ENCODE results near the gene POLR3K.
"Not testable (repeated sequence)": the region's sequence is repeated elsewhere in the genome, so short reads cannot be mapped to it uniquely, and the experiment has no call there.

Gene POLR3K

DNA sequence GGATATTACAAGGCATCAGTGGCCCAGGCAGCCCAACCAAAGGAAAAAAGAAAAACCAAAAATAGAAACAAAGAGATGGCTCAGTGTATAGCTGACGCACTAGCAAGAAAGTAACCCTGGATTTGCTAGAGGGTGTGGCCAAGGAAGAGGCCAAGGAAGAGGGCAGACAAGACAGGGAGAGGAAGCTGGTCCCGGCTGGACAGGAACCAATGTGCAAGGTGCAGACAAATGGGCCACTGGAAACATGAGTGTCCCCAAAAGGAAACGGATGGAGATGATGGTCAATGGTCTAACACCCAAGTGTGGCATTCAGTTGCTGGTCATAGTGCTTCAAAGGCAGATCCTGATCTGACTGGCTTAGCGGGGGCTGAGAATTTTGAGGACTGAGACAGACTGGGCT is 10.7 kb downstream of the POLR3K start:
- DNase-seq (ENCODE audit: low read depth, low spot score): no peak

DNA sequence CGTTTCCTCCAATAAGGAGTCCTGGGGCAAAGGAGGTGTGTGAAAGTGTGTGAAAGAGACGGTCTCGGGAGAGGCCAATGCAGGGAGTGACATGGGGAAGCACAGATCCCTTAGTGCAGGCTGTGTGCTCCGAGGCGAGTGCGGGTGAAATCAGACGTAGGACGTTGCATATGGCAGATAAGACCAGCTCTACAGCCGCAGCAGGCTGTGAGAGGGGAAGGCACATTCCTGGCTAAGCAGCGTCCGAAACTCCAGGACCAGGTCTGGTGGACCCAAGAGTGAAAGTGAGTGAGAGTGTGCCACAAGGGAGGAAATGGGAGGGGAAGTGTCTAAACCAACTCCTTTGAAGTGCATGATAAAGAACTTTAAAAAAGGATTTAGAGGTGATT is 11.3 kb downstream of the POLR3K start:
- DNase-seq (ENCODE audit: low read depth, low spot score): no peak

DNA sequence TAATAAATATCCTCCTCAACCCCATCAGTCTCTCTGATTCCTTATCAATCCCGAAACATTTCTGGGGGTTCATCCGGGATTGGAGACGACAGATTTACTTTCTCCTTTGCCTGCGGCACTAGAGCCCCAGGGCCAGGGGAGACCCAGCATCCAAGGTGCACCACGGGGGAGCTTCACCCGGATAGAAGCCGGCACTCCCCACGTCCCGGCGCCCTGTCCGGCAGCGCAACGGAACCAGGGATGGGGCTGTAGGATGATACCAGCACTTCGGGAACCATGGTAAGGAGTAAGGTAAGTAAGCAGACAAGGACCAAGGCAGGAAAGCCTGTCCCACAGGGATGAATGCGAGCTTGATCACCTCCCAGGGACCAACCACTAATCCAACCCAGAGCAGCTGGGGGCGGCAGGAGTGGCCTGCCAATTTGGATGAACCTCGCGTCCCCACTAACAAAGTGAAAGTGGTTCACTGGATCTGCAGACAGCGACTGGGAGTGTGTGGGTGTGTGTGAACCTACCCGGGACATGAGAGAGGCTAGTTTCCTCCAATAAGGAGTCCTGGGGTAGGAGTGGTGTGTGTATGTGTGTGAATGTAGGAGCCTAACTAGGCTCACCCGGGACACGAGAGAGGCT is 11.9 kb downstream of the POLR3K start:
- DNase-seq (ENCODE audit: low read depth, low spot score): no peak

DNA sequence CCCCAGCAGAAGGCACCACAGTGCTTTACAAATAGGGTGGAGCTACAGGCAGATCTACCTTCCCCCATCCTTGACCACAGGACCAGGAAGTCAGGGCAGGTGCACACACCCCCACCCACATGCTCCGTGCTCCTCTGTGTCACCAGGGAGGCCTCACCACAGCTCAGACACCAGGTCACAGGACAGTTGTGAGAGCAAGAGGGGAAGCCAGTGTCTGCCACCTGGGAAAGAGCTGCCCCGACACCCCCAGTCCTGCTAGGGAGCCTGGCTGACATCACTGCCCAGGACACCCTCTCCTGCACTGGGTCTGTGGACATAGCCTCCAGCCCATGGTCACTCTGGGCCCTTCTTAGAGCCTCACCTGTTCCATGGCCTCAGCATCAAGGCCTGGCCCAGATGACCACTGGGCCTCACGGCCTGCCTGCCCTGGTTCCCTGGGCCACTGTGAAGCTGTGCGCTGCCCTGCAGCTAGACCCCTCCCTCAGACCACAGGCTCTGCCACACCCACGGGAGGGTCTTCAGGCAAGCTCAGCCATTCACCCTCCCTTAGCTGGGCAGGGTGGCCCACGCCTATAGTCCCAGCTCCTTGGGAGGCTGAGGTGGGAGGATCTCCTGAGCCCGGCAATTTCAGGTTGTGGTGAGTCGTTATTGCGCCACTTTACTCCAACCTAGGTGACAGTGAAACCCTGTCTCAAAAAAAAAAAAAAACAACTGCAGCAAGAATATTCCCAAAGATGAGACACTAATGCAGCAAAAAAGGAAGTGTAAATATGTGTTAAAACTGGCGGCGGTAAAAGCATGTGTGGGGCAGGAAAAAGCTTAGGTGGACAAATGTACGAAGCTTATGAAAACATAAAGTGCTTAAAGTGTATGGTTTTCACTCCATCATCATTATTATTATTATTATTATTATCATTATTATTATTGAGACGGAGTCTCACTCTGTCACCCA is 14.2 kb downstream of the POLR3K start:
- DNase-seq (ENCODE audit: low read depth, low spot score): no peak

DNA sequence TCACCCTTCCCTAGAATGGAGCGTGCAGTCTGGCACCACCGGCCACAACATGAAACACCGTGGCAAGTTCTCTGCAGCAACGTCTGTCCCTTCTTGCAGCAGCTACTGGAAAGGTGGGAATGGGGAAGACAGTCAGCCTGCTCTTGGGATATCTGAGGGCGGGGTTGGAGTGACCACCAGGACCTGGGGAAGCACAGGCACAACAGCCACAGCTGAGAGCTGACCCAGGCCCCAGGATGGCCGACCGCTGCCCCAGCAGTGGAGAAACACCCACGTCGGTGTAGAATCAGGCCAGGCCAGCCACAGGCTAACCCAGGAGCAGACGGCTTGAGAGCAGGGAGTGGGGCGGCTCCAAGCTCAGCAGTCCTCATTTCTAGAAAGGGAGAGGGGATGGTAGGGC is 15.2 kb downstream of the POLR3K start:
- DNase-seq (ENCODE audit: low read depth, low spot score): not testable (repeated sequence)

DNA sequence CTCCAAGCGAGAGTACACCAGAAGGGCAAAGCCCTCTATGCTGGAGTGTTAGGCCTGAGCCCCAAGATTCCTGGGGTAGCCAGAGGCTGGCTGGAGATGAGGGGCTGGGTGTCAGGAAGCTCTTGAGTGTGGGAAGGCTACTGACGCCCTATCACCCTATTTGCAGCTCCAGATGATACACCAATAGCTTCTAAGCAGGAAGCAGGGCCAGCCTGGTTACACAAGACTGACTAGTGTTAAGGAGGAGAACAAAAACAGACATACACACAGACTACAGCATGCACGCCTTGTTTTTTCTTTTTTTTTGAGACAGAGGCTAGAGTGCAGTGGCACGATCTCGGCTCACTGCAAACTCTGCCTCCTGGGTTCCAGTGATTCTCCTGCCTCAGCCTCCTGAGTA is 15.9 kb downstream of the POLR3K start:
- no peak for DNase-seq (ENCODE audit: low read depth, low spot score)

DNA sequence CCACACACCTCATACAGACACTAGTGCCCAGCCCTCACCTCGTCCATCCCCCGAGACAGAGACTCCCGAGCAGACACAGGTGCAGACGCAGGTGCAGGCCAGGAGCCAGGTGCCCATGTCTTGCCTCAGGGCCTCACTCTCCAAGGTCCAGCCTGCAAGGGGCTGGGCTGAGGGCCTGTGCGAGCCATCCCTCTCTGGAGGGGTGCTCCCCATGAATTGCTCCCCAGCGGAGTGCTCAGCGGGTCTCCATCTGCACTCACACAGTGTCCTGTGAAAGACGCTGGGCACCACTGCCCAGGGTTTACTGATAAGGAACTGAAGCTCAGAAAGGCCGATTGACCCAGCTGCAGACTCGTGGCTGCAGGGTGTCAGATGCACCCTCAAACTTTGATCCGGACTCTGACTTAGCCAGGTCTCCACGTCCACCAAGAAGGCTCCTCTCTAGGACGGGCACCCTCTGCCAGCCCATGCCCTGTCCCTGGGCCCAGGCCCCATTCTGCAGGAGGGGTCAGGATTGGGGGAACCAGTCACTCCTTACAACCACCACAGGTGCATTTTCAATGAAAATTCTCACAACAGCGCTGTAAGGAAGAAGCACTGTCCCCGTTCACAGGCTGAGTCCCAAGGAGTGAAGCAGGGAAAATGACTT is 16.9 kb downstream of the POLR3K start:
- no peak for DNase-seq (ENCODE audit: low read depth, low spot score)

DNA sequence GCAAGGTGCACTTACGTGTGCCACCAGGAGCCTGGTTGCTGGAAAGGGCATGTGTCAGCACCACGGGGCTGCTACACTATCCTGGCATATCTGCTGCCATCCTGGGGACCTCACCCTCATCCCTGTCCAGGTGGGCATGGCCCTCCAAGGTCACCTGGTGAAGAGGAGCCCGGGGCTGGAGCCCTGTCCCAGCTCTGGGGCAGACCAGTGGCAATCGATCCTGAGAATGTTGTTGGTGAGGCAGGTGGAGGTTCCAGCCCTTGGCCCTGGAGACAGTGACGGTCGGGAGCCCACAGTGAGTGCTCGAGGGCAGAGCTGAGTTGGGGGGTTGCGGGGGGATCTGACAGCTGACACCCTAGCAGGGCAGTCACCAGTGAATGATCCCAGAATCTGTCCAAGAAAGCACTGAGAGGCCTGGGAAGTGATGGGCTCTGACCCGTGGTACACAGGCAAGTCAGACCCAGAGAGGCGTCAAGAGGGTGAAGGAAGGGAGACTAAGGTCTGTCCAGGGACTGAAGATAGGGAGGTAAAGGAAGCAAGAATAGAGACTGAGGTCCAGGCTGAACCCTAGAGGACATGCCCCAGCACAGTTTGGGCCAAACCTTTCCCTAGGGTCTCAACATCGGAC is 17.6 kb downstream of the POLR3K start:
- DNase-seq (ENCODE audit: low read depth, low spot score): no peak

DNA sequence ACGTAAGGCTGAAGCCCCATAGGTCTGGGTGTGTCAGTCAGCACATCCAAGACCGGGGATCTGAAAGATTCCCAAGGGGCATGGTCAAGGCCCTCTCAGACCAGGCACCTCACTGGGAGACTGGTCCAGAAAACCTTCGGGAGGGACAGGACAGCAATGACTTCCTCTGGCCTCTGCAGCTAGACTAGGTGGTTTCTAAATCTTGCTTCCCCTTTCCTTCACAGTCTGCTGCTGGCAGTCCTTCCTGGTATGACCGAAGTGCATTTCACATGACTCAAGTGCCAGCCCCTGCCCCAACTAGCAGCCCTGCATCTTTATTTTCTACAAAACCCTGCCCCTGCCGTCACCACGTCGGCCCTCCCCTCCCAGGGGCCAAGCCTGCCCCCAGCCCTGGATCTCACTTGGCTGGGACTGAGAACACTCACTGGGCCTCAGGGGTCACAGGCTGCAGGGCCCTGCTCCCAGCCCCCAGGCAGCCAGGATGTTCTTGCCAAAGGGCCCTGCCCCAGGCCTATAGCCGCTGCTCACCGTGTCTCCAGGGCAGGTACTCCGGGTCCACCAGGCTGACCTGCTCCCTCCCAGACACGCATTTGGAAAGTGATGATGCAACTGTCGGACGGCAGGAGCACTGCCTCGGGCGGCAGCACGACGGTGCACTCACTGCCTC is 18.3 kb downstream of the POLR3K start:
- DNase-seq (ENCODE audit: low read depth, low spot score): no peak

DNA sequence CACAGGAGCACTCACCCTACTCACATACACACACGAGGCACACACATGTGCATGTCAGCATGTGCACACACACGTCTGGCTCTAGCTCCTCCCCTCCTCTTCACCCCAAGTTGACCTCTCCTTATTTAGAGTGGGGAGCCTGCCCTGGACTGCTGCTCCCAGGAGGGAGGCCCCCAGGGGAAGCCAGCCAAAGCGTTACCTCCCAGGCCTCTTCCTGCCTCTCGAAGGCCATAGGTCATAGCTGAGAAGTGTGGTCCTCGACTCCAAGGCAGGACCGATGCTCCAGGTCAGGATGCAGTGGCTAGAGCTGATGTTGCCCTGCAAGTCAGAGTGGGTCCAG is 18.8 kb downstream of the POLR3K start:
- DNase-seq (ENCODE audit: low read depth, low spot score): no peak

DNA sequence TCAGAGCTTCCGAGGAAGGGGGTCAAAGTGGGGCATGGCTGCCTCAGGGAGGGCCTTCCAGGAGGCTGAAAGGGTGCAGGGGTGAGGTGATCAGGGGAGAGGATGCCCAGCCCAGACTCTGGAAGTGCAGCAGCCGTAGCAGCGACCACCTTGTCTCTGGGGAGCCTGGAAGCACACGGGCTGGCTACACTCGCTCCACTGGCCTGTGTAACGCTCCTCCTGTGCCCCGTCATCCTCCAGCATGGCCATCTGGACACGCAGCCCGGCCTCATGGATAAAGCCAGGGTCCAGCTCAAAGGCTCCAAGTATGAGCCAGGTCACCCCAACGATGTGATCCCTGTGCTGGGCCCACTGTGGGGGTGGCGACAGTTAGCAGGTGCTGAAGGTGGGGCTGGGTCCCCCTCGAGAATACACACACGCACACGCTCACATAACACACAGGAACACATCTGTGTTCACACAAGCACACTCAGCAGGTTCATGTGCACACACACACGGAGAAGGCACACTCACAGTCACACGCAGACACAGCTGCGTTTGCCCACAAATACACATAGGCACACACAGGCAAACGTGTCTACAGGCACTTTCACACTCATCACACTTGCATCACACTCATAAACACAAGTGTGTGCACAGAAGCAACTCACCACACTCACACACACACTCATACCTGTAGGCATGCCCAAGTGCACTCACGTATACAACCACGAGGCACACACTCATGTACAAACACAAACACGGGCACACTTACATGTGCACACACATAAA is 19.3 kb downstream of the POLR3K start:
- no peak for DNase-seq (ENCODE audit: low read depth, low spot score)

DNA sequence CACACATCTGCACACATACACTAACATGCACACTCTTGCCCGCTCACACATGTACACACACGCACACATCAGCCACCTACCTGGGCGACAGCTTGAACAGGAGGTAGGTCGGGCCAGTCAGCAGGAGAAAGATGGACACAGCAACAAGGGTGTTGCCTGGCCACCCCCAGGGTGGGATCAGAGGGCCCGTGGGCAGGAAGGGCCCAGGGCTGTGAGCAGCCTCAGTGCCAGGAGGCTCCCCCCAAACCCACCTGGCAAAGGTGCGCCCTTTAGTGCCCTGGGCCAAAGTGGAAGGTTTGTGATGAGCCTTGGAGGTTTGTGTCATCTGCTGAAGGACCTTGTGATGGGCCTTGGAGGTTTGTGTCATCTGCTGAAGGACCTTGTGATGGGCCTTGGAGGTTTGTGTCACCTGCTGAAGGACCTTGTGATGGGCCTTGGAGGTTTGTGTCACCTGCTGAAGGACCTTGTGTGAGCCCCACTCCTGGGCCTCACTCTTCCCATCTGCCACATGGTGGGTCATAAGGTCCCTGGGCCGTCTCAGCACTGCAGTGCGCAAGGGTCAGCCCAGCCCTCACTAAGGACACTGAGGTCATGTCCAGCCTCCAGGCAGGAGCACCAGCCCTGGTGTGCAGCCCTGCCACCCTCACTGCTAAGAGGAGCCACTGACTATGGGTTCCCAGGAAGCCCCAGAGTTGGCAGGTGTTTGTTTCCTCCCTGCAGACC is 20.1 kb downstream of the POLR3K start:
- not testable (repeated sequence) for DNase-seq (ENCODE audit: low read depth, low spot score)

DNA sequence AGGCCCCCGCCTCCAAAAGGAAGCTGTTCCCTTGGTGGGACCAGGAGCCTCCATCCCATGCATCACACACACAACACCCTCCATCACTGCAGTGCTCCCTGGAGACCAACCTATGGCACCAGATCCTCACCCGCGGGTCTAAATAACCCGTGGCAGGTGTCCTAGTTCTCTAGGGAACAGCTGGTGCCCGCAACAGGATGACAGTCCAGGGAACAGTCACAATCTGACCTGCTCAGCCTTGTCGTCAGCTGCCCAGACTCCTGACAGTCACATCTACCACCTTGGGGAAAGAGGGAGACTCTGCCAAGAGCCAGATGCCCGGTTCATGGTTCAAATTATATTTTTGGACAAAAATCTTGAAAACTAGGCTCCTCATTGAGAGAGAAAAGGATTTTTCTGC is 22.8 kb downstream of the POLR3K start:
- not testable (repeated sequence) for DNase-seq (ENCODE audit: low read depth, low spot score)

DNA sequence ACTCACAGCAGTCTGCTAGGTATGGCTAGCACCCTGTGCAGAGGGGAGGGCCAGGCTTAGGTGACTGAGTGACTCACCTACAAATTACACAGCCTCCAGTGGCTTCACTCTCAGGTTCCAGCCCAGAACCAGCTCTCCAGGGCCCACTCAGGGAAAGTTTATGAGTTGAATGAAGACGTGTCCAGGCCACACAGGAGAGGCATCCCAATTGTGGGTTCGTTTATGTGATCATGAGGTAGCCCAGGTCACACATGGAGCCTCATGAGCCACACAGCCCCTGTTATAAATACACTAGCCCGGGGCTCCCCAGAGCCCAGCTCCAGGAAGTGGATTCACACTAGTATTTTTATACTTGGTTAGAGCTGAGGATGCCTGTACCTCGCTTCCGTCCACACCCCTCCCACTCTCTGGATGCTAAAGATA is 27.5 kb downstream of the POLR3K start:
- not testable (repeated sequence) for DNase-seq (ENCODE audit: low read depth, low spot score)

DNA sequence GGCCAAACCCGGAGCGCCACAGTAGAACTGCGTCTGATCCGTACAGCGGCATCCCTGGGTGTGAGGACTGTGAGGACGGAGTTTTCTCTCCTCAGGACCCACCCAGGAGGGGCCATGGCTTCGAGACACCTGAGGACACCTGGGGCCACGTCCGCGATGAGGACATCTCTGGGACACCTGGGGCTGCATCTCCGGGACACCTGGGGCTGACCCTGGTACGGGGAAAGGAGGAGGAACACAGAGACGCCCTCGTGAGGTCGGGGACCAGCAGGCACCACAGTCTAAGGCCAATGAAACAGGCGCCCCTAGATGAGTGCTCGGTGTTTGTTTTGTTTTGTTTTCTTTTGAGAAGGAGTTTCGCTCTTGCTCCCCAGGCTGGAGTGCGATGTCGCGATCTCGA is 29.3 kb downstream of the POLR3K start:
- DNase-seq (ENCODE audit: low read depth, low spot score): not testable (repeated sequence)

DNA sequence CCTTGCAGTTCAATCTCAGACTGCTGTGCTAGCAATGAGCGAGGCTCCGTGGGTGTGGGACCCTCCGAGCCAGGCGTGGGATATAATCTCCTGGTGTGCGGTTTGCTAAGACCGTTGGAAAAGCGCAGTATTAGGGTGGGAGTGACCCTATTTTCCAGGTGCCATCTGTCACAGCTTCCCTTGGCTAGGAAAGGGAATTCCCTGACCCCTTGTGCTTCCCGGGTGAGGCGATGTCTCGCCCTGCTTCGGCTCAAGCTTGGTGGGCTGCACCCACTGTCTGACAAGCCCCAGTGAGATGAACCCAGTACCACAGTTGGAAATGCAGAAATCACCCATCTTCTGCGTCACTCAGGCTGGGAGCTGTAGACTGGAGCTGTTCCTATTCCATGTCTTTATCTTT is 32.5 kb downstream of the POLR3K start:
- DNase-seq (ENCODE audit: low read depth, low spot score): not testable (repeated sequence)

DNA sequence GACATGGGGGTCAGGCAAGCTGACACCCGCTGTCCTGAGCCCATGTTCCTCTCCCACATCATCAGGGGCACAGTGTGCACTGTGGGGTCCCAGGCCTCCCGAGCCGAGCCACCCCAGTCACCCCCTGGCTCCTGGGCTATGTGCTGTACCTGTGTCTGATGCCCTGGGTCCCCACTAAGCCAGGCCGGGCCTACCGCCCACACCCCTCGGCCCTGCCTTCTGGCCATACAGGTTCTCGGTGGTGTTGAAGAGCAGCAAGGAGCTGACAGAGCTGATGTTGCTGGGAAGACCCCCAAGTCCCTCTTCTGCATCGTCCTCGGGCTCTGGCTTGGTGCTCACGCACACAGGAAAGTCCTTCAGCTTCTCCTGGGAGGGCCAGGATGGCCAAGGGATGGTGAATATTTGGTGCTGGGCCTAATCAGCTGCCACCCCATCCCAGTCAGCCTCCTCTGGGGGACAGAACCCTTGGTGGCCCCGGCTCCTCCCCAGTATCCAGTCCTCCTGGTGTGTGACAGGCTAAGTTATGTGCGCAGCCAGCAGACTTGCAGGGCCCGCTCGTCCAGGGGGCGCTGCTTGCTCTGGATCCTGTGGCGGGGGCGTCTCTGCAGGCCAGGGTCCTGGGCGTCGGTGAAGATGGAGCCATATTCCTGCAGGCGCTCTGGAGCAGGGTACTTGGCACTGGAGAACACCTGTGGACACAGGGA is 36.2 kb downstream of the POLR3K start:
- DNase-seq (ENCODE audit: low read depth, low spot score): not testable (repeated sequence)

DNA sequence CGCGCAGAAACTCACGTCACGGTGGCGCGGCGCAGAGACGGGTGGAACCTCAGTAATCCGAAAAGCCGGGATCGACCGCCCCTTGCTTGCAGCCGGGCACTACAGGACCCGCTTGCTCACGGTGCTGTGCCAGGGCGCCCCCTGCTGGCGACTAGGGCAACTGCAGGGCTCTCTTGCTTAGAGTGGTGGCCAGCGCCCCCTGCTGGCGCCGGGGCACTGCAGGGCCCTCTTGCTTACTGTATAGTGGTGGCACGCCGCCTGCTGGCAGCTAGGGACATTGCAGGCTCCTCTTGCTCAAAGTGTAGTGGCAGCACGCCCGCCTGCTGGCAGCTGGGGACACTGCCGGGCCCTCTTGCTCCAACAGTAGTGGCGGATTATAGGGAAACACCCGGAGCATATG is 42.6 kb downstream of the POLR3K start:
- DNase-seq (ENCODE audit: low read depth, low spot score): not testable (repeated sequence)

DNA sequence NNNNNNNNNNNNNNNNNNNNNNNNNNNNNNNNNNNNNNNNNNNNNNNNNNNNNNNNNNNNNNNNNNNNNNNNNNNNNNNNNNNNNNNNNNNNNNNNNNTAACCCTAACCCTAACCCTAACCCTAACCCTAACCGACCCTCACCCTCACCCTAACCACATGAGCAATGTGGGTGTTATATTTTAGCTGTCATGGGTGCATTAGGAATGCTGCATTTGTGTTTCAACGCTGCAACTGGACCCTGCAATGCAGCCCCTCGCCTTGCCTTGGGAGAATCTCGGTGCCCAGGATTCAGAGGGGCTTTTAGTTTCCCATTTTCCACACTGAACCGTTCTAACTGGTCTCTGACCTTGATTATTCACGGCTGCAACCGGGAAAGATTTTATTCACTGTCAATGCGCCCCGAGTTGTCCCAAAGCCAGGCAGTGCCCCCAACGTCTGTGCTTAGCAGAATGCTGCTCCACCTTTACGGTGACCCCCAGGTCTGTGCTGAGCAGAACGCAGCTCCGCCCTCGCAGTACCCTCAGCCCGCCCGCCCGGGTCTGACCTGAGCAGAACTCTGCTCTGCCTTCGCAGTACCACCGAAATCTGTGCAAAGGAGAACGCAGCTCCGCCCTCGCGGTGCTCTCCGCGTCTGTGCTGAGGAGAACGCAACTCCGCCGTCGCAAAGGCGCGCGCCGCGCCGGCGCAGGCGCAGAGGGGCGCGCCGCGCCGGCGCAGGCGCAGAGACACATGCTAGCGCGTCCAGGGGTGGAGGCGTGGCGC is 43.3 kb downstream of the POLR3K start:
- DNase-seq (ENCODE audit: low read depth, low spot score): no peak
